ENCODE measurements around the gene SAMD11.
A peak's percentile ranks its signal among the peaks of the same experiment; 100 is the strongest.

SAMD11 gene

DNA sequence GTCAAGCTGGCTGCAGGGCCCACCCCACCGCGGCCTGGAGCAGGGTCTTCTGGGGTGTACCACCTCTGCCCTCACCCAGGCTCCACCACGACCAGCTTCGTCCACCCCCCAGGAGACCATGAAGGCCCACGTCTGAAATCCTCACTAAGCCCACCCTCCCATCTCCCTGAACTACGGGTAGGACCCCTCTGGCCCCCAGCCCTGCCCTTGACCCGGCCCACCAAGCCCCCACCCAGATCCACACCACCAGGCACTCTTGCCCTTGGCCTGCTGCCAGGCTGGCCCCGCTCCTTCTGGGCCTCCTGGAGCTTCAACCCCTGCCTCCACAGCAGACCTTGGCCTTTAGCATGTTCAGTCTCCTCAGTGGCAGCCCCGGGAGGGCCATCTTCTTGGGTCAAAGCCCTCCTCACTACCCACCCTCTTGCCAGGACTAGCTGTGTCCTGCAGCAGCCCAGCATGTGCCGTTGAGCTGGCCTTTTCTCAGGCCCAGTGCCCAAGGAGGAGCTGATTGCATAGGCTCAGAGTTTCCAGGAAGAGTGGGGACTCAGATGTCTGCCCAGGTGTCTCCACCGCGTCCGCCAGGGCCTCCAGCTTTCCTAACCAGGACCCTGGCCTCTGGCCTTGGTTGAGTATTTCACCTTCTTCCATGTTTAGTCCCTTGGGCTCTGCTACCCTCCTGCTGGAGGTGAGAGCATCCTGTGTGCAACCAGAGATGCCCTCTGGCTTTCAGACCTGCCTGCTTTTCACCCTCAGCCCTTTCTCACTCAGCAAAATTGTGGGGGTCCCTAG is 17.7 kb upstream of the SAMD11 start:
- TF ChIP-seq, protein P1, sequence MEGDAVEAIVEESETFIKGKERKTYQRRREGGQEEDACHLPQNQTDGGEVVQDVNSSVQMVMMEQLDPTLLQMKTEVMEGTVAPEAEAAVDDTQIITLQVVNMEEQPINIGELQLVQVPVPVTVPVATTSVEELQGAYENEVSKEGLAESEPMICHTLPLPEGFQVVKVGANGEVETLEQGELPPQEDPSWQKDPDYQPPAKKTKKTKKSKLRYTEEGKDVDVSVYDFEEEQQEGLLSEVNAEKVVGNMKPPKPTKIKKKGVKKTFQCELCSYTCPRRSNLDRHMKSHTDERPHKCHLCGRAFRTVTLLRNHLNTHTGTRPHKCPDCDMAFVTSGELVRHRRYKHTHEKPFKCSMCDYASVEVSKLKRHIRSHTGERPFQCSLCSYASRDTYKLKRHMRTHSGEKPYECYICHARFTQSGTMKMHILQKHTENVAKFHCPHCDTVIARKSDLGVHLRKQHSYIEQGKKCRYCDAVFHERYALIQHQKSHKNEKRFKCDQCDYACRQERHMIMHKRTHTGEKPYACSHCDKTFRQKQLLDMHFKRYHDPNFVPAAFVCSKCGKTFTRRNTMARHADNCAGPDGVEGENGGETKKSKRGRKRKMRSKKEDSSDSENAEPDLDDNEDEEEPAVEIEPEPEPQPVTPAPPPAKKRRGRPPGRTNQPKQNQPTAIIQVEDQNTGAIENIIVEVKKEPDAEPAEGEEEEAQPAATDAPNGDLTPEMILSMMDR (IDR thresholded peaks at IDR 0.05; ENCODE audit: insufficient read depth, low read length) = no peak
- TF ChIP-seq POLR2AphosphoS5 (IDR thresholded peaks at IDR 0.05; ENCODE audit: low read depth) = no peak
- TF ChIP-seq SPI1 (IDR thresholded peaks at IDR 0.05; ENCODE audit: borderline replicate concordance, low read depth) = no peak
- TF ChIP-seq GABPA (IDR thresholded peaks at IDR 0.05; ENCODE audit: low read depth) = no peak
- TF ChIP-seq, protein P2, sequence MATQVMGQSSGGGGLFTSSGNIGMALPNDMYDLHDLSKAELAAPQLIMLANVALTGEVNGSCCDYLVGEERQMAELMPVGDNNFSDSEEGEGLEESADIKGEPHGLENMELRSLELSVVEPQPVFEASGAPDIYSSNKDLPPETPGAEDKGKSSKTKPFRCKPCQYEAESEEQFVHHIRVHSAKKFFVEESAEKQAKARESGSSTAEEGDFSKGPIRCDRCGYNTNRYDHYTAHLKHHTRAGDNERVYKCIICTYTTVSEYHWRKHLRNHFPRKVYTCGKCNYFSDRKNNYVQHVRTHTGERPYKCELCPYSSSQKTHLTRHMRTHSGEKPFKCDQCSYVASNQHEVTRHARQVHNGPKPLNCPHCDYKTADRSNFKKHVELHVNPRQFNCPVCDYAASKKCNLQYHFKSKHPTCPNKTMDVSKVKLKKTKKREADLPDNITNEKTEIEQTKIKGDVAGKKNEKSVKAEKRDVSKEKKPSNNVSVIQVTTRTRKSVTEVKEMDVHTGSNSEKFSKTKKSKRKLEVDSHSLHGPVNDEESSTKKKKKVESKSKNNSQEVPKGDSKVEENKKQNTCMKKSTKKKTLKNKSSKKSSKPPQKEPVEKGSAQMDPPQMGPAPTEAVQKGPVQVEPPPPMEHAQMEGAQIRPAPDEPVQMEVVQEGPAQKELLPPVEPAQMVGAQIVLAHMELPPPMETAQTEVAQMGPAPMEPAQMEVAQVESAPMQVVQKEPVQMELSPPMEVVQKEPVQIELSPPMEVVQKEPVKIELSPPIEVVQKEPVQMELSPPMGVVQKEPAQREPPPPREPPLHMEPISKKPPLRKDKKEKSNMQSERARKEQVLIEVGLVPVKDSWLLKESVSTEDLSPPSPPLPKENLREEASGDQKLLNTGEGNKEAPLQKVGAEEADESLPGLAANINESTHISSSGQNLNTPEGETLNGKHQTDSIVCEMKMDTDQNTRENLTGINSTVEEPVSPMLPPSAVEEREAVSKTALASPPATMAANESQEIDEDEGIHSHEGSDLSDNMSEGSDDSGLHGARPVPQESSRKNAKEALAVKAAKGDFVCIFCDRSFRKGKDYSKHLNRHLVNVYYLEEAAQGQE (IDR thresholded peaks at IDR 0.05; ENCODE audit: insufficient replicate concordance, low read depth) = no peak
- Histone ChIP-seq H3K27me3 (ENCODE audit: insufficient read depth, poor library complexity, severe bottlenecking) (no peaks in the 10 kb centered on the region), H3K4me3 (replicated peaks; ENCODE audit: insufficient read depth, low read length) (no peak overlapping the region), H3K27ac (replicated peaks) (peak overlapping the region; percentile 54)
- no peak for DNase-seq (ENCODE audit: low read depth in 1 of 2, low spot score in 1 of 2)

DNA sequence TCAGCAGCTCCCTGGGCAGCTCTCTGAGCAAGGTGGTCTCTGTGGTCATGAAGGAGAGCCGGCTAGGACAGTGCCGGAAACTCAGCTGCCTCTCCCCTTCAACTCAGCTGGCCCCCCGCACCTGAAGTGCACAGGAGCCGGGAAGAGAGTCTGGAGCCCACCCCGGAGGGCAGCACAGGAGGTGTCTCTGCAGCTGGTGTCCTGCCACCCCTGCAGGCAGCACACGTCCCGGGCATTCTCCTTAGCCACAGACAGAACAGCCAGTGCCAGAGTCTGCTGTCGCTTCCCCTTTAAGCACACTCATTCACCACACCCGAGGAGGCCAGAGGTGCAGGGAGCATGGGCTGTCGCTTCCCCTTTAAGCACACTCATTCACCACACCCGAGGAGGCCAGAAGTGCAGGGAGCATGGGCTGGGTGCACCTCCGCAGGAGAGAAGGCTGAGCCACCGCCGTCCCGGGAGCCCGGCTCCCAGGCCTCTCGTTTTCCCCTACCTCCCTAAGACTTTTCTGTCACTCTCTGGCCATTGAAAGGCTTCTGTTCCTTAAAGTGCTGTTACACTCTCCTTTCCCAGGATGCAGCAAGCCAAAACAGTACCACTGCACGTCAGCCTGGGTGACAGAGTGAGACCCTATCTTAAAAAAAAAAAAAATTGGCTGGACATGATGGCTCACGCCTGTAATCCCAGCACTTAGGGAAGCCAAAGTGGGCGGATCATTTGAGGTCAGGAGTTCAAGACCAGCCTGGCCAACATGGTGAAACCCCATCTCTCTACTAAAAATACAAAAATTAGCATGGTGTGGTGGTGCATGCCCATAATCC is 16.9 kb upstream of the SAMD11 start:
- H3K27me3 ChIP-seq (ENCODE audit: insufficient read depth, poor library complexity, severe bottlenecking) = no peaks in the 10 kb centered on the region
- TF ChIP-seq GABPA (IDR thresholded peaks at IDR 0.05; ENCODE audit: low read depth) = no peak
- peak; percentile 48 for TF ChIP-seq POLR2AphosphoS5 (IDR thresholded peaks at IDR 0.05; ENCODE audit: low read depth)
- peak; percentile 82; the same call in 1 of the 2 replicates for TF ChIP-seq SPI1 (IDR thresholded peaks at IDR 0.05; ENCODE audit: borderline replicate concordance, low read depth)
- H3K27ac ChIP-seq (replicated peaks) = peak overlapping the region; percentile 54
- peak; percentile 57 to 93 for DNase-seq (ENCODE audit: low read depth in 1 of 2, low spot score in 1 of 2)
- no peak overlapping the region for H3K4me3 ChIP-seq (replicated peaks; ENCODE audit: insufficient read depth, low read length)

DNA sequence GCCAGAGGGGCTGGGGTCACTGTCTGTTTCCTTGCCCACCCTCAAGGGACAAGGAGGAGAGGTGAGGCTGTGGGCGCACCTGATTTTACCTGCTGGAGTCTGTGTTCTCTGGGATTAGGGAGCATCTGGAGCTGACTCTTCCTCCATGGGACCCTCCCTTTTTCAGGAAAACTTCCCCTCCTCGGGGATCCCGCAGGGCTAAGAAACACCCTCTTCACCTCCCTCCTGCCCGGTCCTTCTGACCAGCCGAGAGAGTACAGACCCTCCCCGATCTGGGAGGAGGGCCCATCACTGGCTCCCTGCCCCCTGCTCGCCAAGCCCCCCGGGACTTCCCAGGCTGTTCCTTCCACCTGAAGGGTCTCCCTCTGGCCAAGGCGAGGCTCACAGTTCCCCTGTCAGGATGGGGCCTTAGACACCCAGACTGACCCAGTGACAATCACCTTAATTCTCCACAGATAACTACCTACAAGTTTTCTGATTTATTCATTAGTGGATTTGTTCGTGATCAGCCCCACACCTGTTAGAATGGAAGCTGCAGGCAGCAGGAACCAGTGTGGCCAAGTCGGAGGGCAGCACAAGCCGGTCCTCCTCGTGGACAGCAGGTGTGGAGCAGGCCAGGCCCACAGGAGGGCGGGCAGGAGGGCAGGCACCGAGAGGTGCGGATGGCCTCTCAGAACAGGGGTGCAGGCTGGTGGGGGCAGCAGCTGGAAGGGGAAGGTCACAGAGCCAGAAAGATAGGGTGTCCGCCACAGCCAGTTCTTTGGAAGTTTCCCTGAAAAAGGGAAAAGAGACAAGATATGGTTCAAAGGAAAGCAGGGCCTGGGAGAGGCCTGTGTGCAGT is 15.9 kb upstream of the SAMD11 start:
- no peaks in the 10 kb centered on the region for H3K27me3 ChIP-seq (ENCODE audit: insufficient read depth, poor library complexity, severe bottlenecking)
- no peak for DNase-seq (ENCODE audit: low read depth in 1 of 2, low spot score in 1 of 2)
- H3K4me3 ChIP-seq (replicated peaks; ENCODE audit: insufficient read depth, low read length) = no peak overlapping the region
- TF ChIP-seq SPI1 (IDR thresholded peaks at IDR 0.05; ENCODE audit: borderline replicate concordance, low read depth) (no peak), POLR2AphosphoS5 (IDR thresholded peaks at IDR 0.05; ENCODE audit: low read depth) (no peak), GABPA (IDR thresholded peaks at IDR 0.05; ENCODE audit: low read depth) (no peak)
- TF ChIP-seq, protein P1 (IDR thresholded peaks at IDR 0.05; ENCODE audit: insufficient read depth, low read length) = no peak
- TF ChIP-seq, protein P2 (IDR thresholded peaks at IDR 0.05; ENCODE audit: insufficient replicate concordance, low read depth) = no peak
- no peak overlapping the region for H3K27ac ChIP-seq (replicated peaks)
